T1000 (cell line): ENCODE data around the gene ANKRD40.
A peak's percentile ranks its signal among the peaks of the same experiment; 100 is the strongest.
"Not testable (repeated sequence)": the region's sequence is repeated elsewhere in the genome, so short reads cannot be mapped to it uniquely, and the experiment has no call there.

Source experiments
- DNase-seq: peaks from one replicate; lab custom pipeline; 2025; ENCODE audit warnings: mixed read lengths; lab: John Stamatoyannopoulos, UW

Gene ANKRD40

DNA sequence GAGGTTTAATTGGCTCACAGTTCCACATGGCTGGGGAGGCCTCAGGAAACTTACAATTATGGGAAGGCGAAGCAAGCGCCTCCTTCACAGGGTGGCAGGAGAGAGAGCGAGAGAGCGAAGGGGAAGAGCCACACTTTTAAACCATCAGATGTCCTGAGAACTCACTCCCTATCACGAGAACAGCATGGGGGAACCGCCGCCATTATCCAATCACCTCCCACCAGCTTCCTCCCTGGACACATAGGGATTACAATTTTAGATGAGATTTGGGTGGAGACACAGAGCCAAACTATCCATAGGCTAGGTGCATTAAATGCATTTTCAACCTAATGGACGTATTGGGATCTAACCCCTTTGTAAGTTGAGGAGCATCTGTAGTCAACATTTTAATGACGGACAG lies 4.9 kb upstream of the ANKRD40 start:
- no peak for DNase-seq

DNA sequence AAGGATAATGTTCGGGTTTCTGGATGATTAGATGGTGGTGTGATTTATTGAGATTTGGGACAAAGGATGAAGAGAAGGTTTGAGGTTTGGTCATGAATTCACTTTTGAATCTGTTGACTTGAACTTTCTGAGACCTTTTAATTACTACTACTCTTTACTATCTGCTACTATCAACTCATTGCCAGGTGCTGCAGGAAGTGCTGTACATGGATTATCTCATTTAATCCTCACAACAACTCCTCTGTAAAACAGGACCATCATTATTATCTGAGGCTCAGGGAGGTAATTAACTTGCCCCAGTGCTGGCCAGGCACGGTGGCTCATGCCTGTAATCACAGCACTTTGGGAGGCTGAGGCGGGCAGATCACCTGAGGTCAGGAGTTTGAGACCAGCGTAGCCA lies 2.9 kb upstream of the ANKRD40 start:
- DNase-seq: no peak

DNA sequence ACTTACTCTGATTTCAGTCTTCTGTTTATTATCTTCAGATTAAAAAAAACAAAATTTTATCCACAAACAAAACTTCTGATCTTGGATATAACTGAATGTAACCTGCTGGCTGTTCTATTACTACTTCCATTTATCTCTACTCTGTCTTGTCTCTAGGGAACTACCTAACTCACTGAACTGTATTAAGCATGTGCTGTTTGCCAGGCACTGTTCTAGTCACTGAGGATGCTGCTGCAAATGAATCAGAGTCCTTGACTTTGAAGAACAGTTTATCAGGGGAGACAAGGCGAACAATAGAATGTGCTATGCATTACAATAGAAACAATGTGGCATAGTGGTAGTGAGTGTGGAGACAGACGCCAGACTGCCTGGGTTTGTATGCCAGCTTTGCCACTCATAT lies 2.3 kb upstream of the ANKRD40 start:
- DNase-seq: no peak

DNA sequence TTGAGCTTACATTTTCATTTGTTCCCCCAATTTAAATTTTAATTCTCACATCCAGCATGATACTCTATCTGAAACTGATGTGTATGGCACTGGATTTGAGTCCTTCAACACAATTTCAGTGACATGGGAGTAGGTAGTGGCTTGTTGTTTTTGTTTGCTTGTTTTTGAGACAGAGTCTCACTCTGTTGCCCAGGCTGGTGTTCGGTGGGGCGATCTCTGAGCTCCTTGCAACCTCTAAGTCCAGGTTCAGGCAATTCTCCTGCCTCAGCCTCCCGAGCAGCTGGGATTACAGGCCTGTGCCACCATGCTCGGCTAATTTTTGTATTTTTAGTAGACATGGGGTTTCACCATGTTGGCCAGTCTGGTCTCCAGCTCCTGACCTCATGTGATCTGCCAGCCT lies 1.3 kb upstream of the ANKRD40 start:
- DNase-seq: not testable (repeated sequence)

DNA sequence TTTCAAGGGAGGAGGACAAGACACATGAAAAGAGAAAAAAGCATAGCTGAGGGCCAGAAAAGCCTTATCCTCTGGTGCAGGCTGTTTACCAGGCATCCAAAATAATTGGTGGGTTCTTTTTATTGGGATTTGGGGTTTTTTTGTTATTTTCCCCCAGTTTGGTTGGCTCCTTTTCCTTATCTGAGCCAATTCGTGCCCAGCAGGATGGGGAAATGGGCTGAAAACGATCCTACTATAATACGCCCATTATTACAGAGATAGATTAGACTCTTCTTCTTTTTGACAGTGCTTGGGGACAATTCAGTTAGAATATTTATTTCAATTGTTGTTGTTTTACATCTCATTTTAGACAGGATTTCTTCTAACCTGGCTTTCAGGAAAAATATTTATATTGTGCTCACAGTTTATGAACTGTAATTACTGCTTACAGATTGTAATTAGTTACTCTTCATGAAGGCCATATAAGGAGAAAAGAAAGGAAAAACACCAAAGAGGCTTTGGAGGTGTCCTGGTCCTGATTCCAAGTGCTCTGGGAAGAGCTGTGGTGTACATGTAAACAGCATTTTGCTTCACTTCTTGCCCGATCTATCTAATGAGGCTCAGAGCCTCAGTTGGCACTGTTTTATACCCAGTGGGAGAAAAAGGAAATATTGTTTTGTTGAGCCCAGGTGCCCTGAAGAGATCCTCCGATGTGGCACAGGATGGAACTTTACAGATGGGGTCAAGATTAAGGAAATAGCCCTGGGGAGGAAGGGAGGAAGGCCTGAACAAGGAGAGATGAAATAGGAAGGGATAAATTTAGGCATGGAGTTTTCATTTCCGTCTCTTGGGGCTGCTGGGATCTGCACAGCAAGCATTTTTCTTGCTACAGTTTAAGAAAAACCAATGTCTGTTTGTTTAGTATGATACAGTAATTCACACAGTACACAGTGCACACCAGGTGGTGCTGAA lies 611 bp upstream of the ANKRD40 start:
- no peak for DNase-seq

DNA sequence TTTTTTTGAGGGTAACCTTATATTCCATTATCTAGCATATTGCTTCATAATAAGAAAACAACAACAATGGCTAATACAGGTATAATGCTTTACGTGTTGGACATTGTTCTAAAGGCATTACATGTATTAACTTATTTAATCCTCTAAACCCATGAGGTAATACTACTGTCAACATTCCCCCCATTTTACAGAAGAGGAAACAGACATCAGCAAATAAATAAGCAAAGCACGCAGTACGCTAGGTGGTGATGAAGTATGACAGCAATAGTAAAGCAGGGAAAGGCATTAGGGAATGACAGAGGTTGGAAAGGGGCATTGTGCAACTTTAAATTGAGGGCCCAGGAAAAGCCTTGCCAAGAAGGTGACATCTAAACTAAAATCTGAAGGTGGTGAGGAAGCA lies 4.6 kb downstream of the ANKRD40 start:
- DNase-seq: no peak

DNA sequence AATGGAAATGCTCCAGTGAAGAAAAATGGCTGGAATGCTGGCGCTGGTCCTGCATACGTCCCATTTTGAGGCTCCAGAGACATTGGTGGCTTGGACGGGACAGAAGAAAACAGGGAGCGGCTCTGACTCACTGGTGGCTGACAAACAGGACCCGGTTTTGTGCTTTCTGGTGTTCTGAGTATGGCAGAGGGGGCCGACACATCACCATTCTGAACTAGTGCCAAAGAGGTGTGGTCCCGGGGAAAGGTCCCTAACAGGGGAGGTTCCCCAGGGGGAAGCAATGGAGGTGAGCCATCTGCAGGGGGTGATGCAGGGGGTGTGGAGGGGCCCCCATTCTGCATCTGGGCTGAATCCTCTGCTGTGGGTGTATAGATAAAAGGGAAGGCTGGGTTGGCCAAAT lies 8.3 kb downstream of the ANKRD40 start:
- peak; percentile 23 for DNase-seq

DNA sequence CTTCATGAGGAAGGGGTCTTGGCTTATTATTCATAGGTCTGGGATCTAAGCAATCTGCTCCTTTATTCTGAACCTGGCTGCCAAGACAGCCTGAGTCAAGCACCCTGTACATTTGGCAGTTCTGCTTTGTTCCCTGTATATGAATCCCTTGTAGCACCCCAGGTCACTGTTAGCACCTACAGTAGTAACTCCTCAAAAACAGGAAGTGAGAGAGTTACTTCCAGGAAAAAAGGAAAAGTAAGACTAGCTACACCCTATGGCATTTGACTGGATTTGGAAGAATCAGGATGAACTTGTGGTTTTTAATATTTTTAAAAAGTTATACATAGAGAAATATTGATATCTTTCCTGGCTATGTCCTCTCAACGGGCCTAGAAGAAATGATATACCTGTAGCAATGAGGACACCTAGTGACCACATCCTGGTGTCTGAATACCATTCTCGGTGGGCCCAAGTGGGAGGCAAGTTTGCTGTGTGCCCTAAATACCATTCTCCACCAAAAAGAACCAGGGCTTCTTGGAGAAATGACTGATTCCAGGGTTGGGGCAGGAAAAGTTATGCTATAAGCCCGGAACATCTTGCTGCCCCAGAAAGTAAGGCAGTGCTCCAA lies 9.9 kb downstream of the ANKRD40 start:
- DNase-seq: no peak

DNA sequence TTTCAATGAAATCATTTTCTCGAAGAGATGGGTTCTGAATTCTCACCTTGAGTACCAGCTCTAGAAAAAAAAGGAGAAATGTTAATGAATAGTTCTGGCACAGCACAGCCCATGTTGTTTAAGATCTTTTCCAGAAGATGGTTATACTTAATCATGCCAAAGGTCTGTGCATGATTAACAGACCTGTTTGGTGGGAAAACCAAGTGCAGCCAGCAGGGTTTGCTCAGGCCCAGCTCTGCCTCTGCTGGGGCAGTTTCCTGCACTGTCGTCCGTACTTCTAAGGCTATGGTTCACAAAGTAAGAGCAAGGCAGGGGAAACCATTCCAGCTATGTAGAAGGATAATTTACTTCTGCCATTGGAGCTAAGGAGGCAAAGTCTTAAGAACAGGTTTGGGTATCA lies 10.7 kb downstream of the ANKRD40 start:
- no peak for DNase-seq

DNA sequence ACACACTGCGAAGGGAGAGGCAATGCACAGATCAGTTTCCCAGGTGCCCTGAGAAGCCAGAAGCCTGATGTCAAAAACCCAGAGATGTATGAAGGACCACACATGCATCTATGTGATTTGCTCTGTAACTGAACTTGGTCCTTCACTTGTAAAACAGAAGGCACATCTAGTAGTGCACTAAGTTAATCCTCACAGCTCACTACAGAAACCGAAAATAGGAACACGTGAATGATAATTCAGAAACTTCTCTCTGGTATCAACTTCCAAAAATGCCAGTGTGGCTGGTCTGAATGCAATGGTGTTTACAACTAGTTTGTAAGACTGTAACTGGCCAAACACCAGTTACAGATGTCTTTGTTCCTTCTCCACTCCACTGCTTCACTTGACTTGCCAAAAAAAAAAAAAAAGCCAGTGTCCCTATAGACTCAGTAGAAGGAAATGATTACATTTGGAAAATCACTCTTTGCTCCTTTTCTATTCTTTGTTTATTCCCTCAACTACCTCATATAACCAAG lies 11.3 kb downstream of the ANKRD40 start:
- no peak for DNase-seq

DNA sequence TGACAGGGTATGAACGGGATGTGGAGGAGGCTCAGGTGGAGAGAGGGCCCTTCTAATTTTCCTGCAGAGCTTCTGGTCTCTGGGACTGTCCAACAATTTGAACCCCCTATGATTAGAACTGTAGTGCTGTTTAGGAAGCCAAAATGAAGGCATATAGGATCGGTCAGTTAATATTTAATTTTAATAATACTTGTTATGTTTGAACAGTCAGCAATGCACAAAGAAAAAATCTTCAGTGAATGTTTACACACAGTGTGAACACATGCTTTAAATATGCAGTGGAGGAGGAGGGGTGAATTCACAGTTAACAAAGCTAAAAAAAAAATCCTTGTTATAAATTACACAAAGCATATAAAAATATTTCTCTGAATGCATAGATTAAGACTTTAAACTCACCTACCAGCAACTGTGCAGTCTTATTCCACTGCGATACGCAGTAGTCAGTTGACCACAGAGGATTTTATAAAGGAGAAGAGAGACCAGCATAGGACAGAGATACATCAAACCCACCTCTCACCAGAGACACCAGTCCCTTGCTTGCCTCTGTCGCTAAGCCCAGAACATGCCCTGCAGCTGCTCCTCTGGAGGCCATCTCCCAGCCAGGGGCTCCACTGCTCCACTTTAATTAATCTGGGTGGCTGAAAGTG lies 14.6 kb downstream of the ANKRD40 start:
- DNase-seq: no peak

DNA sequence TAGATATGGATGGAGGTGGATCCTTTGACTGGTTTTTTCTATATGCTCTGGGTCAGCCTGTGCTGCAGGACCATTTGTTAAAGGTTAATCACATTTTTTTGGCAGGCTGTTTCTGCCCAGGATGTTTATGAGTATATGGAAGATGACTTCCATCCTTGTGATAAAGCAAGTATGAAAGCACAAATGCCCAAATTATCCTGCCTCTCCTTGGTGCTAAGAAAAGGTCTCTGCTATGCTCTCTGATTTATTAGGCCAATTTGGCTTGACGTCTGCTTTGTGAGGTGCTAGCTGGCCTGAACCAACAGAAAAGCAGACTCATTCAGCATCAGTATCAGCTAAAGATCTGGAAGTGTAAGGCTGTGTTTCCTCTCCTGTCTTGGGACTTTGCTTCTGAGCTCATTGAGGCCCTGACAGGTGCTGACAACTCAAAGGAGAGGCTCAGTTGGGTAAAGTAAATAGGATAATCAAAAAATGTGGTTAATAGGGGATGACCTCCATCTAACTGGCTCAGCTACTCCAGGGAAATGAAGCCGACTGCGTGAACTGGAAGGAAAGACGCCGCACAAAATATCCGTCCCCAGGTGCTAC lies 15.2 kb downstream of the ANKRD40 start:
- no peak for DNase-seq

DNA sequence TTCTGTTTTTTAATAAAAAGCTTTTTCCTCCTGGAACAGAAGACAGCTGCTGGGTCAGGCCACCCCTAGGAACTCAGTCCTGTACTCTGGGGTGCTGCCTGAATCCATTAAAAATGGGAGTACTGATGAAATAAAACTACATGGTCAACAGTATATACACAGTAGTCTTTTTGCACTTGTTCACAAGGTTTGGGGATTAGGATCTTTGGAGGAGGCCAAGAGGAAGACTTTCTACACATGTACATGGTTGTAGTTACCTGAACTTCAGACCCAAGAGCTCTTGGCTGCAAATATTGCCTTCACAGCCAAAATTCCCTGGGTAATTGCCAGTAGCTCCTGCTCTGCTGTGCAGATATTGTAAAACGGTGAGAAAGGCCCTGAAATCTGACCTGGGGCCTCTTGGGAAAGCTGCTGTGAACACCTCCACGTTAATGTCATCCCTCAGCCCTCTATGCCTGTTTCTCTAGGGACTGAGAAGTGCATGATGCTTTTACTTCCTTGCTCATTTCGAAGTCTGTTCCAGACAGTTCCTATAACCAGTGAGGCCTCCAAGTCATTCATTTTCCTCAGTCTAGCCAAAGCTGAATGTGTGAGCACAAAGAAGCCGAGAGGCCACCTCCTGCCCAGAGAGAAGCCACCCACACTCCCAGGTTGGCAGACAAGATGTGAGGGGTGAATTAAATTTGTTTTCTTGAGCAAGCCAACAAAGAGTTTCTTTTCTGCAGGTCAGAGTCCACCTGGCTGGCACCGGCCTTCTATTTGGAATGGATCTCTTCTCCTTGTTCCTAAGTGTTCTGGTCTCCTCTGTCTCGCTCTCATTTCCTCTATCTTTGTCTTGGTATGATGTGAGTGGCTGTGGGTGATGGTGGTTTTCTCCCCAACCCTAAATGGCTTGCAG lies 15.9 kb downstream of the ANKRD40 start:
- DNase-seq: no peak

DNA sequence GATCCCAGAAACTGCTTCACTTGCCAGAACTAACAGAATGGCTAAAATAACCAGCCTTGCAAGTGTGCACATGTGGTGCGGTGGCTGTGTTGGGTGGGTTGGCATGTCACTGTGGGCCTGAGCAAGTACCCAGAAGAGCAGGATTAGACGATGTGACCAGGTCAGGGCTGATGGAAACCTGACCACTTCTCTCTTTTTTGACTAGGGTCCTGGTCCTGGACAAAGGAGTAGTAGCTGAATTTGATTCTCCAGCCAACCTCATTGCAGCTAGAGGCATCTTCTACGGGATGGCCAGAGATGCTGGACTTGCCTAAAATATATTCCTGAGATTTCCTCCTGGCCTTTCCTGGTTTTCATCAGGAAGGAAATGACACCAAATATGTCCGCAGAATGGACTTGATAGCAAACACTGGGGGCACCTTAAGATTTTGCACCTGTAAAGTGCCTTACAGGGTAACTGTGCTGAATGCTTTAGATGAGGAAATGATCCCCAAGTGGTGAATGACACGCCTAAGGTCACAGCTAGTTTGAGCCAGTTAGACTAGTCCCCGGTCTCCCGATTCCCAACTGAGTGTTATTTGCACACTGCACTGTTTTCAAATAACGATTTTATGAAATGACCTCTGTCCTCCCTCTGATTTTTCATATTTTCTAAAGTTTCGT lies 16.7 kb downstream of the ANKRD40 start:
- no peak for DNase-seq

DNA sequence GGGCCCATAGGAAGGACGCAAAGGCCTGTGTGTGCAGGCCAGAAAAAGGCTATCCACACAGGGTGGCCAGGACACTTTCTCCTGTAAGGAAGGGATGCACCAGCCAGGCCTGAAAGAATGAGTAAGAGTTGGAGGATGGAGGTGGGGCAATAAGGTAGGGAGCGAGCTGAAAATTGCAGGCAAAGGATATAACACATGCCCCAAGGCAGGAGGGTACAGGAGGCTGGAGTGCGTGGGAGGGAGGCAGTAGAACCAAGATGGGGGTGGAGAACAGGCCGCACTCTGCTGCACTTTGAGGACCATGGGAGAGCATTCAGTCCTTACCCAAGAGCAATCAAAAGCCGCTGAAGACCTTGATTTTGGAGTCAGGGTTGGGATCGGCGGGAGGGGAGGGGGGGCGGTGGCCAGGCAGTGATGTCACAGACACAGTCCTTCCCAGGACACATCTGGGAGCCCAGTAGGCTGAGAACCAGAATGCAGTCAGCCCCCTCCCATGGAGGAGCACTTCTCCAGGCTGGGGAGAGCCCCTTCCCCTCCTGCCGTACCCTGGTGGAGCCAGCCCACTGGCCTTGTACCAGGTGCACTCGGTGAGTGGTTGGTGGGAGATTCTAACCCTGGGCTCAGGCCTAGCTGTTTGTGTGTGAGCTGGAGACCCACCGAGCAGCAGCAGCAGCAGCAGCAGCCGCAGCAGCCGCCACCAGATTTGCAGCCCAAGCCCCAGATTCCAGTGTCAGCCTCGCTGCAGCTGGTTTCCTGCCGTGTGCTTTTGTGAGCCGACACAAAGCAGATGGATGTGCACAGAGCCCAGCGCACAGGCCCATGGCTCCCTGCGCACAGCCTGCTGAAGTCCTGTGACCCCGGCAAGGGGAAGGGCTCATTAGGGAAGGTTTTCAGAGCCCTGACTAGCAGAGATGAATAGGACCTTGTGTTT lies 17.5 kb downstream of the ANKRD40 start:
- no peak for DNase-seq

DNA sequence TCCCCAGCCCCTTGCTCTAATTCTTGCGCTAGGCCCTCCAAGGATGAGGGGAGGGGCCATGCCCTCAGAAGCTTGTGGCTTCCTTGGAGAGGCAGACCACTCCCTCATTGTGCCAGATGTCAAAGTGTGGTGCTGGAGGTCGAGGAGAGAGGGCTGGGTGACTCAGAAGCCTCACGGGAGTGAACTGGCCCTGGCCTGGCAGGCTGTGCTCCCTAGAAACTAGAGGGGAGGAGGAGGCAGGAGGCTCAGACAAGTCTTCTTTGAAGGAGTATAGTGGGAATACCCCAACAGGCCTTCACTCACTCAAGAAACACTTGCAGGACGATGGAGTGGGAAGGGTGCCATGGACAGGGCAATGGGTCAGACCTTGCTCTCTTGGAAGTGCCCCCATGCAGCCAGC lies 18.5 kb downstream of the ANKRD40 start:
- peak; percentile 25 for DNase-seq

DNA sequence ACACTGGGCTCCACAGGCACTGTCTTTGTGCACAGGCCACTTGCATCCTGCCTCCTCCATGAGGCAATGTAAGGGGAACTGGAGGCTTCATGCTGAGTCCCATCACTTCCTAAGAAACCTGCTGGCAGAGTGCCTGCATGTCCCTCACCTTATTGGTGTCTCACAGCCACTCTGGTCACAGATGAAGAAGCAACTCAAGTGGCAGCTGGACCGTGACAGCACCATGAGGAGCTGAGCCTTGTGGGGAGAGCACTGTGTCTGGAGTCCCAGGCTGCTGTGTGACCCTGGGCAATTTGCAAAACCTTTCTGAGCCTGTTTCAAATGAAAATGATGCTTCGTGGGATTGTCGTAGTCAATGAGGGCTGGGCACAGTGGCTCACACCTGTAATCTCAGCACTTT lies 19.5 kb downstream of the ANKRD40 start:
- DNase-seq: no peak

DNA sequence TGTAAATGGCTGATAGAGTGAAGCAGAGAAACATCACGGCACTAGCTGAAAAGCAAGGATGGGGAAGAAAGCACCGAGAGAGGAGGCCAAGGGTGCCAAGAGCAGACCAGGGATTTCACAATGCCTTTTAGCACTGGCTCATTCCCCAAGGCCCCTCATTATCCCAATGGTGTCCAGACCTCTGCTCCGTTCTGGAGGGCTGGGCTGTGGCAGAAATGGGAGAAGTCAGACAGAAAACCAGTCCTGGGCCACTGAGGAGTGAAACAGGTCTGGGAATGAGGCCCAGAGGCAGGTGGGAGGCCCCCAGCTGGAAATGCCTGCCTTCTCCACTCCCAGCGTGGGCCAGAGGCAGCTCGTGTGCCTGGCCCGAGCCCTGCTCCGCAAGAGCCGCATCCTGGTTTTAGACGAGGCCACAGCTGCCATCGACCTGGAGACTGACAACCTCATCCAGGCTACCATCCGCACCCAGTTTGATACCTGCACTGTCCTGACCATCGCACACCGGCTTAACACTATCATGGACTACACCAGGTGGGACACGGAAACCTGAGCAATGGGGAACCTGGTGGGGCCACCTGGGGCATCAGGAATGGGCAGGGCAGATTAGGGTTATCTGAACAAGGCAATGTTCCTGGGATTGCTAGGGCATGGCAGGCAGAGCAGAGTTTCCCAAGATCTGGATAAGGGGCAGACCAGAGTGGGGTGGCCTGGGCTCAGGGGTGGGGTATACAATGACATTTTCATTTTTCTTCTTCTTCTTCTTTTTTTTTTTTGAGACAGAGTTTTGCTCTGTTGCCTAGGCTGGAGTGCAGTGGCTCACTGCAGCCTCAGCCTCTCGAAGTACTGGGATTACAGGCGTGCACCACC lies 20.3 kb downstream of the ANKRD40 start:
- DNase-seq: no peak
